Esophagus squamous epithelium (tissue), 5 donors: ENCODE results near the gene SPART. TPM values are rescaled to one million over a fixed set of nuclear protein-coding genes. Genes with fewer than 3 reads are reported as not detected.
A peak's percentile ranks its signal among the peaks of the same experiment; 100 is the strongest.

Experiments
- DNase-seq: peaks from one replicate; lab custom pipeline; 2025; lab: John Stamatoyannopoulos, UW
- H3K27ac ChIP-seq, 4 donors: fragments of 200-600 bp; sonication (generic); one replicate each; pipeline ENCODE4 v1.5.1; 2016 to 2019; ENCODE audit warnings: mild to moderate bottlenecking in 1 of 4
- H3K27me3 ChIP-seq, 4 donors: fragments of 200-600 bp; sonication (generic); 1 replicate in 3 of 4; 2 replicates in 1 of 4; pipeline versions ENCODE4 v1.5.1 to v1.6.0; 2017 to 2021; ENCODE audit warnings: antibody characterized with exemption in 1 of 4
- H3K36me3 ChIP-seq, 3 donors: fragments of 200-600 bp; sonication (generic); one replicate each; pipeline ENCODE4 v1.5.1; 2016 to 2019
- H3K4me1 ChIP-seq, 3 donors: fragments of 200-600 bp; sonication (generic); one replicate each; pipeline ENCODE4 v1.5.1; 2017 to 2019
- H3K4me3 ChIP-seq, 4 donors: fragments of 200-600 bp; sonication (generic); 1 replicate in 3 of 4; 2 replicates in 1 of 4; pipeline ENCODE4 v1.5.1; 2016 to 2019; ENCODE audit warnings: mild to moderate bottlenecking in 2 of 4, moderate library complexity in 1 of 4
- H3K9me3 ChIP-seq, 3 donors: fragments of 200-600 bp; sonication (generic); one replicate each; pipeline ENCODE4 v1.5.1; 2016 to 2019
- POLR2A ChIP-seq, 4 donors: fragments of 450-650 bp; IDR thresholded peaks; one replicate each; pipeline ENCODE4 v1.6.1; 2017; ENCODE audit warnings: antibody characterized with exemption in 4 of 4, mild to moderate bottlenecking in 4 of 4, moderate library complexity in 3 of 4
- WGBS, 2 donors: methylation state at CpG; one replicate each; pipeline ENCODE4 v1.1.5; 2018; 5-methylcytosine and 5-hydroxymethylcytosine counted together
- intact Hi-C: fragments of 100-400 bp; cut with DNase I; formaldehyde crosslinking; loops from one replicate; pipeline ENCODE4 v1.15.0; 2022
- total RNA-seq, 4 donors: library from RNA; depleted of rRNA; stranded (reverse); fragments of >200 nt; gene quantifications; one replicate each; pipeline ENCODE4 v1.1.0, GENCODE V29; 2016
- TF ChIP-seq, protein P1 (sequence below), 6 experiments: fragments of 450-650 bp in 4 of 6; fragments of 200-600 bp in 2 of 6; sonication (generic) in 2 of 6; IDR thresholded peaks; one replicate each; pipeline ENCODE4 v1.5.1; 2016 to 2019; ENCODE audit warnings: antibody characterized with exemption in 6 of 6, mild to moderate bottlenecking in 4 of 6, moderate library complexity in 4 of 6
- donor health status: DM: yes; HTN: yes; CAD: no.

The SPART gene
- total RNA-seq, 4 donors from 2014 or later, result 14.9 to 60.3 (median 36.0) TPM

DNA sequence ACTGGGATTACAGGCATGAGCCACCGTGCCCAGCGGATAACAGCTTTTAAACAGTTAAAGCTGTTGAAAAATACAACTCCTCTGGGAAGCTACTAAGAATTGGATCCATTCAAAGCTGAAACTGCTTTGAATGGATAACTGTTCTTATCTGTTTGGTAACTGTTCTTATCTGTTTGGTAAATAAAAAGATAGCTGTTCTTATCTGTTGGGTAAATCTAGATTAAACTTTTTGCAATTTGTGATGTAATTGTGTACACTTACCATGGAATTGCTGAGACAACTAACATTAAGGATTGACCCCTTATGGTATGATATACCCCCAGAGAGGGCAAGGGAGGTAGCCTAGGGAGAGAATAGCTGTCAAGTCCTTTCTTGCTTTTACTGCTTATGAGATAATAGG is 27.9 kb upstream of the SPART start:
- TF ChIP-seq, protein P1, sequence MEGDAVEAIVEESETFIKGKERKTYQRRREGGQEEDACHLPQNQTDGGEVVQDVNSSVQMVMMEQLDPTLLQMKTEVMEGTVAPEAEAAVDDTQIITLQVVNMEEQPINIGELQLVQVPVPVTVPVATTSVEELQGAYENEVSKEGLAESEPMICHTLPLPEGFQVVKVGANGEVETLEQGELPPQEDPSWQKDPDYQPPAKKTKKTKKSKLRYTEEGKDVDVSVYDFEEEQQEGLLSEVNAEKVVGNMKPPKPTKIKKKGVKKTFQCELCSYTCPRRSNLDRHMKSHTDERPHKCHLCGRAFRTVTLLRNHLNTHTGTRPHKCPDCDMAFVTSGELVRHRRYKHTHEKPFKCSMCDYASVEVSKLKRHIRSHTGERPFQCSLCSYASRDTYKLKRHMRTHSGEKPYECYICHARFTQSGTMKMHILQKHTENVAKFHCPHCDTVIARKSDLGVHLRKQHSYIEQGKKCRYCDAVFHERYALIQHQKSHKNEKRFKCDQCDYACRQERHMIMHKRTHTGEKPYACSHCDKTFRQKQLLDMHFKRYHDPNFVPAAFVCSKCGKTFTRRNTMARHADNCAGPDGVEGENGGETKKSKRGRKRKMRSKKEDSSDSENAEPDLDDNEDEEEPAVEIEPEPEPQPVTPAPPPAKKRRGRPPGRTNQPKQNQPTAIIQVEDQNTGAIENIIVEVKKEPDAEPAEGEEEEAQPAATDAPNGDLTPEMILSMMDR (IDR thresholded peaks at IDR 0.05), result no peak
- no peak for TF ChIP-seq POLR2A (IDR thresholded peaks at IDR 0.05)
- H3K4me1 ChIP-seq, result no peaks in the 10 kb centered on the region
- no peaks in the 10 kb centered on the region for H3K27me3 ChIP-seq
- H3K36me3 ChIP-seq, result no peaks in the 10 kb centered on the region
- 63 to 73% methylated on average over 2 of the region's 2 CpGs for WGBS, 2 donors
- no peaks in the 10 kb centered on the region for H3K9me3 ChIP-seq
- intact Hi-C loops, result no loop called here
- H3K4me3 ChIP-seq, result no peak overlapping the region
- H3K27ac ChIP-seq, result no peak overlapping the region
- DNase-seq, result no peak

- H3K4me1 ChIP-seq, result no peaks in the 10 kb centered on the region
- WGBS, 2 donors, result 81 to 98% methylated on average over 4 of the region's 4 CpGs
- no peak overlapping the region for H3K27ac ChIP-seq
- H3K4me3 ChIP-seq, result no peak overlapping the region
- intact Hi-C loops, result no loop called here
- no peaks in the 10 kb centered on the region for H3K36me3 ChIP-seq
- TF ChIP-seq POLR2A (IDR thresholded peaks at IDR 0.05), result no peak
- H3K27me3 ChIP-seq, result no peaks in the 10 kb centered on the region
- no peaks in the 10 kb centered on the region for H3K9me3 ChIP-seq
- no peak for DNase-seq
Observed at GRCh38 chr13:36371185-36371584, 25.0 kb upstream of the SPART start.

GRCh38 chr13:36370108-36370429 is 23.9 kb upstream of the SPART start:
- H3K4me3 ChIP-seq, result no peak overlapping the region
- no peak for TF ChIP-seq POLR2A (IDR thresholded peaks at IDR 0.05)
- TF ChIP-seq, protein P1 (IDR thresholded peaks at IDR 0.05), result no peak
- no peaks in the 10 kb centered on the region for H3K4me1 ChIP-seq
- 79 to 87% methylated on average over 4 to 6 of the region's 6 CpGs for WGBS, 2 donors
- H3K27ac ChIP-seq, result no peak overlapping the region
- H3K9me3 ChIP-seq, result no peaks in the 10 kb centered on the region
- DNase-seq, result no peak
- intact Hi-C loops, result no loop called here
- H3K27me3 ChIP-seq, result no peaks in the 10 kb centered on the region
- no peaks in the 10 kb centered on the region for H3K36me3 ChIP-seq

GRCh38 chr13:36369268-36370107 is 23.3 kb upstream of the SPART start:
- no peak for DNase-seq
- intact Hi-C loops, result no loop called here
- H3K9me3 ChIP-seq, result no peaks in the 10 kb centered on the region
- no peaks in the 10 kb centered on the region for H3K27me3 ChIP-seq
- no peaks in the 10 kb centered on the region for H3K4me1 ChIP-seq
- H3K27ac ChIP-seq, result peak overlapping the region in 1 of 4 donors; percentile 7
- no peak overlapping the region for H3K4me3 ChIP-seq
- TF ChIP-seq, protein P1 (IDR thresholded peaks at IDR 0.05), result no peak
- TF ChIP-seq POLR2A (IDR thresholded peaks at IDR 0.05), result no peak
- WGBS, 2 donors, result 76 to 77% methylated on average over 8 of the region's 8 CpGs
- H3K36me3 ChIP-seq, result no peaks in the 10 kb centered on the region

DNA sequence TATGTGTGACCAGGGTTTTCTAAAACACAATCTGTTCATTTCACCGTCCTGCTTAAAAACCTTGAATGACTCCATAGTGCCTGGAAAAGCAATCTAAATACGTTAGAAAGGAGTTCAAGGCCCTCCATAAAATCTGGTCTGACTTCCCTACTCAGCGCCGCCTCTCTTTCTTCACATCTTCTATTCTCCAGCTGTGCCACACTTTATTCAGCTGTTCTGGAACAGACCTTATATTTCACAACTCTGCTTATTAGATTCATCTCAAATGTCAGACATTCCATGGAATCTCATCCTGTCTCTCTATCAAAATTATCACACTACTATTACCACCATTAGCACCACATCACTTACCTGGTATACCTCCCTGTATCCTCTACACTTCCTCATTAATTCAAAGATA is 19.8 kb upstream of the SPART start:
- no peaks in the 10 kb centered on the region for H3K4me1 ChIP-seq
- intact Hi-C loops, result no loop called here
- no peak for DNase-seq
- WGBS, 2 donors, result 89 to 96% methylated on average over 3 of the region's 4 CpGs
- no peak overlapping the region for H3K27ac ChIP-seq
- no peaks in the 10 kb centered on the region for H3K36me3 ChIP-seq
- H3K27me3 ChIP-seq, result no peaks in the 10 kb centered on the region
- H3K4me3 ChIP-seq, result no peak overlapping the region
- no peaks in the 10 kb centered on the region for H3K9me3 ChIP-seq
- TF ChIP-seq, protein P1 (IDR thresholded peaks at IDR 0.05), result no peak
- no peak for TF ChIP-seq POLR2A (IDR thresholded peaks at IDR 0.05)
